ENCODE data around the gene CREBRF. TPM values are rescaled to one million over a fixed set of nuclear protein-coding genes. Genes with fewer than 3 reads are reported as not detected.
"Not testable (repeated sequence)": the region's sequence is repeated elsewhere in the genome, so short reads cannot be mapped to it uniquely, and the experiment has no call there.

CREBRF gene
- total and polyA plus RNA-seq, 2 of the 8 experiments (the other 6 are each of a cell fraction or from before 2014, with no cell fraction given), result 1.2 to 4.7 TPM

- not testable (repeated sequence) for H3K79me1 ChIP-seq (ENCODE audit: low read depth, low read length); H3K79me2 ChIP-seq (ENCODE audit: control insufficient read depth in 1 of 2, insufficient read depth in 2 of 2, low read length in 2 of 2); H3K27ac ChIP-seq (ENCODE audit: low read depth, low read length); H2BK5ac ChIP-seq (ENCODE audit: low read depth, low read length); H3K27me3 ChIP-seq (replicated peaks in 1 of 4; ENCODE audit: control insufficient read depth in 3 of 4, extremely low read depth in 1 of 4, insufficient read depth in 3 of 4, low read length in 3 of 4); H2BK120ac ChIP-seq (replicated peaks; ENCODE audit: low read depth, low read length); H2AFZ ChIP-seq (ENCODE audit: low read length); H3K23me2 ChIP-seq (ENCODE audit: low read depth, low read length); H3K4me3 ChIP-seq (ENCODE audit: extremely low read depth in 1 of 4, insufficient read depth in 2 of 4, low read depth in 3 of 4, low read length in 4 of 4); H4K5ac ChIP-seq (ENCODE audit: insufficient read length, low read depth, low read length); H3K4me2 ChIP-seq (ENCODE audit: insufficient read depth in 1 of 2, low read depth in 2 of 2, low read length in 2 of 2); H3K23ac ChIP-seq (ENCODE audit: insufficient read length); H3K4me1 ChIP-seq (replicated peaks in 1 of 4; ENCODE audit: control insufficient read depth in 3 of 4, insufficient read depth in 4 of 4, low read length in 3 of 4); DNase-seq (ENCODE audit: low read depth in 1 of 2, low spot score in 2 of 2); H3K9ac ChIP-seq (replicated peaks in 1 of 4; ENCODE audit: extremely low read depth in 1 of 4, low read depth in 3 of 4, low read length in 3 of 4); H3K14ac ChIP-seq (ENCODE audit: insufficient read length); H3K36me3 ChIP-seq (ENCODE audit: control insufficient read depth in 2 of 4, insufficient read depth in 4 of 4, low read length in 3 of 4); H3K4ac ChIP-seq (replicated peaks; ENCODE audit: insufficient read length, low read depth, low read length); H3K56ac ChIP-seq (replicated peaks; ENCODE audit: insufficient read length, low read depth, low read length); H3K9me3 ChIP-seq (ENCODE audit: insufficient read depth in 2 of 2, low read depth in 1 of 2, low read length in 1 of 2); H2BK12ac ChIP-seq (ENCODE audit: low read depth, low read length); H2AK5ac ChIP-seq (ENCODE audit: low read depth, low read length); H4K8ac ChIP-seq (ENCODE audit: extremely low read depth, insufficient read depth, low read length); H2BK15ac ChIP-seq (ENCODE audit: low read length); H4K91ac ChIP-seq (replicated peaks; ENCODE audit: insufficient read length, low read length); H3K18ac ChIP-seq (ENCODE audit: extremely low read depth, low read length); H4K20me1 ChIP-seq (replicated peaks in 1 of 2; ENCODE audit: control insufficient read depth in 1 of 2, insufficient read depth in 2 of 2, low read length in 2 of 2); FAIRE-seq; H2BK20ac ChIP-seq (ENCODE audit: low read length)
- ChIA-PET POLR2A (ENCODE audit: partially characterized antibody) (interaction anchor here (1.3 kb wide), 1 partner anchor 295 kb away, joined by 3 read pairs; no protein-coding TSS in a partner anchor), CTCF (ENCODE audit: partially characterized antibody) (interaction anchor here (1.2 kb wide), 1 partner anchor 13 kb away, joined by 4 read pairs; no protein-coding TSS in a partner anchor)
- WGBS, 2 experiments (ENCODE audit: extremely low coverage in 1 of 2, insufficient coverage in 1 of 2, insufficient read length in 1 of 2, insufficient replicate concordance in 2 of 2, low coverage in 1 of 2, low lambda C conversion rate in 2 of 2, missing lambda C conversion rate in 1 of 2), result 98% methylated on average over 3 of the region's 3 CpGs; no CpG with 5 or more reads in 1 of the 2 experiments
These were observed 24.1 kb upstream of the CREBRF start for GRCh38 chr5:173032096-173032495.

Measured in H1 (cell line).